ENCODE results near the gene KCTD17. TPM values are rescaled to one million over a fixed set of nuclear protein-coding genes. Genes with fewer than 3 reads are reported as not detected.
A peak's percentile ranks its signal among the peaks of the same experiment; 100 is the strongest.

The KCTD17 gene
- total and polyA plus RNA-seq, 2 of the 13 experiments (the other 11 are each of a cell fraction or from before 2014, with no cell fraction given), result 5.3 to 11.7 TPM

- TF ChIP-seq, protein P1, sequence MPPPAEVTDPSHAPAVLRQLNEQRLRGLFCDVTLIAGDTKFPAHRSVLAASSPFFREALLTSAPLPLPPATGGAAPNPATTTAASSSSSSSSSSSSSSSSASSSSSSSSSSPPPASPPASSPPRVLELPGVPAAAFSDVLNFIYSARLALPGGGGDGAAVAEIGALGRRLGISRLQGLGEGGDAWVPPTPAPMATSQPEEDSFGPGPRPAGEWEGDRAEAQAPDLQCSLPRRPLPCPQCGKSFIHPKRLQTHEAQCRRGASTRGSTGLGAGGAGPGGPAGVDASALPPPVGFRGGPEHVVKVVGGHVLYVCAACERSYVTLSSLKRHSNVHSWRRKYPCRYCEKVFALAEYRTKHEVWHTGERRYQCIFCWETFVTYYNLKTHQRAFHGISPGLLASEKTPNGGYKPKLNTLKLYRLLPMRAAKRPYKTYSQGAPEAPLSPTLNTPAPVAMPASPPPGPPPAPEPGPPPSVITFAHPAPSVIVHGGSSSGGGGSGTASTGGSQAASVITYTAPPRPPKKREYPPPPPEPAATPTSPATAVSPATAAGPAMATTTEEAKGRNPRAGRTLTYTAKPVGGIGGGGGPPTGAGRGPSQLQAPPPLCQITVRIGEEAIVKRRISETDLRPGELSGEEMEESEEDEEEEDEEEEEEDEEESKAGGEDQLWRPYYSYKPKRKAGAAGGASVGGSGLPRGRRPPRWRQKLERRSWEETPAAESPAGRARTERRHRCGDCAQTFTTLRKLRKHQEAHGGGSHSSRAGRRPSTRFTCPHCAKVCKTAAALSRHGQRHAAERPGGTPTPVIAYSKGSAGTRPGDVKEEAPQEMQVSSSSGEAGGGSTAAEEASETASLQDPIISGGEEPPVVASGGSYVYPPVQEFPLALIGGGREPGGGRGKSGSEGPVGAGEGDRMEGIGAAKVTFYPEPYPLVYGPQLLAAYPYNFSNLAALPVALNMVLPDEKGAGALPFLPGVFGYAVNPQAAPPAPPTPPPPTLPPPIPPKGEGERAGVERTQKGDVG (CRISPR knock-in tag; IDR thresholded peaks at IDR 0.05; ENCODE audit: borderline replicate concordance), result peak; percentile 71; the same call in 1 of the 2 replicates
- no peak for TF ChIP-seq U2AF2 (IDR thresholded peaks at IDR 0.05; ENCODE audit: low read depth, low read length)
- no peak for TF ChIP-seq ZNF740 (CRISPR knock-in tag; IDR thresholded peaks at IDR 0.05)
- TF ChIP-seq, protein P2, sequence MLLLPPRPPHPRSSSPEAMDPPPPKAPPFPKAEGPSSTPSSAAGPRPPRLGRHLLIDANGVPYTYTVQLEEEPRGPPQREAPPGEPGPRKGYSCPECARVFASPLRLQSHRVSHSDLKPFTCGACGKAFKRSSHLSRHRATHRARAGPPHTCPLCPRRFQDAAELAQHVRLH (CRISPR knock-in tag; IDR thresholded peaks at IDR 0.05; ENCODE audit: borderline replicate concordance, low read depth), result no peak
- TF ChIP-seq RNF219 (CRISPR knock-in tag; IDR thresholded peaks at IDR 0.05), result no peak
- no peak for TF ChIP-seq ZNF232 (CRISPR knock-in tag; IDR thresholded peaks at IDR 0.05; ENCODE audit: borderline replicate concordance)
- TF ChIP-seq MED1 (CRISPR knock-in tag; IDR thresholded peaks at IDR 0.05), result peak; percentile 44; the same call in 1 of the 2 replicates
- no peak for TF ChIP-seq MED13 (CRISPR knock-in tag; IDR thresholded peaks at IDR 0.05)
- no peak for TF ChIP-seq ZNF577 (CRISPR knock-in tag; IDR thresholded peaks at IDR 0.05; ENCODE audit: borderline replicate concordance, low read depth)
- TF ChIP-seq, protein P3, sequence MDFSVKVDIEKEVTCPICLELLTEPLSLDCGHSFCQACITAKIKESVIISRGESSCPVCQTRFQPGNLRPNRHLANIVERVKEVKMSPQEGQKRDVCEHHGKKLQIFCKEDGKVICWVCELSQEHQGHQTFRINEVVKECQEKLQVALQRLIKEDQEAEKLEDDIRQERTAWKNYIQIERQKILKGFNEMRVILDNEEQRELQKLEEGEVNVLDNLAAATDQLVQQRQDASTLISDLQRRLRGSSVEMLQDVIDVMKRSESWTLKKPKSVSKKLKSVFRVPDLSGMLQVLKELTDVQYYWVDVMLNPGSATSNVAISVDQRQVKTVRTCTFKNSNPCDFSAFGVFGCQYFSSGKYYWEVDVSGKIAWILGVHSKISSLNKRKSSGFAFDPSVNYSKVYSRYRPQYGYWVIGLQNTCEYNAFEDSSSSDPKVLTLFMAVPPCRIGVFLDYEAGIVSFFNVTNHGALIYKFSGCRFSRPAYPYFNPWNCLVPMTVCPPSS (IDR thresholded peaks at IDR 0.05), result no peak
- TF ChIP-seq SATB2 (CRISPR knock-in tag; IDR thresholded peaks at IDR 0.05), result no peak
- TF ChIP-seq, protein P4, sequence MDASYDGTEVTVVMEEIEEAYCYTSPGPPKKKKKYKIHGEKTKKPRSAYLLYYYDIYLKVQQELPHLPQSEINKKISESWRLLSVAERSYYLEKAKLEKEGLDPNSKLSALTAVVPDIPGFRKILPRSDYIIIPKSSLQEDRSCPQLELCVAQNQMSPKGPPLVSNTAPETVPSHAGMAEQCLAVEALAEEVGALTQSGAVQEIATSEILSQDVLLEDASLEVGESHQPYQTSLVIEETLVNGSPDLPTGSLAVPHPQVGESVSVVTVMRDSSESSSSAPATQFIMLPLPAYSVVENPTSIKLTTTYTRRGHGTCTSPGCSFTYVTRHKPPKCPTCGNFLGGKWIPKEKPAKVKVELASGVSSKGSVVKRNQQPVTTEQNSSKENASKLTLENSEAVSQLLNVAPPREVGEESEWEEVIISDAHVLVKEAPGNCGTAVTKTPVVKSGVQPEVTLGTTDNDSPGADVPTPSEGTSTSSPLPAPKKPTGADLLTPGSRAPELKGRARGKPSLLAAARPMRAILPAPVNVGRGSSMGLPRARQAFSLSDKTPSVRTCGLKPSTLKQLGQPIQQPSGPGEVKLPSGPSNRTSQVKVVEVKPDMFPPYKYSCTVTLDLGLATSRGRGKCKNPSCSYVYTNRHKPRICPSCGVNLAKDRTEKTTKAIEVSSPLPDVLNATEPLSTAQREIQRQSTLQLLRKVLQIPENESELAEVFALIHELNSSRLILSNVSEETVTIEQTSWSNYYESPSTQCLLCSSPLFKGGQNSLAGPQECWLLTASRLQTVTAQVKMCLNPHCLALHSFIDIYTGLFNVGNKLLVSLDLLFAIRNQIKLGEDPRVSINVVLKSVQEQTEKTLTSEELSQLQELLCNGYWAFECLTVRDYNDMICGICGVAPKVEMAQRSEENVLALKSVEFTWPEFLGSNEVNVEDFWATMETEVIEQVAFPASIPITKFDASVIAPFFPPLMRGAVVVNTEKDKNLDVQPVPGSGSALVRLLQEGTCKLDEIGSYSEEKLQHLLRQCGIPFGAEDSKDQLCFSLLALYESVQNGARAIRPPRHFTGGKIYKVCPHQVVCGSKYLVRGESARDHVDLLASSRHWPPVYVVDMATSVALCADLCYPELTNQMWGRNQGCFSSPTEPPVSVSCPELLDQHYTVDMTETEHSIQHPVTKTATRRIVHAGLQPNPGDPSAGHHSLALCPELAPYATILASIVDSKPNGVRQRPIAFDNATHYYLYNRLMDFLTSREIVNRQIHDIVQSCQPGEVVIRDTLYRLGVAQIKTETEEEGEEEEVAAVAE (CRISPR knock-in tag; IDR thresholded peaks at IDR 0.05; ENCODE audit: borderline replicate concordance), result no peak
- TF ChIP-seq ZNF850 (CRISPR knock-in tag; conservative IDR thresholded peaks at IDR 0.05), result no peak
- TF ChIP-seq CHD2 (IDR thresholded peaks at IDR 0.05; ENCODE audit: low read depth, low read length), result no peak
- TF ChIP-seq, protein P5, sequence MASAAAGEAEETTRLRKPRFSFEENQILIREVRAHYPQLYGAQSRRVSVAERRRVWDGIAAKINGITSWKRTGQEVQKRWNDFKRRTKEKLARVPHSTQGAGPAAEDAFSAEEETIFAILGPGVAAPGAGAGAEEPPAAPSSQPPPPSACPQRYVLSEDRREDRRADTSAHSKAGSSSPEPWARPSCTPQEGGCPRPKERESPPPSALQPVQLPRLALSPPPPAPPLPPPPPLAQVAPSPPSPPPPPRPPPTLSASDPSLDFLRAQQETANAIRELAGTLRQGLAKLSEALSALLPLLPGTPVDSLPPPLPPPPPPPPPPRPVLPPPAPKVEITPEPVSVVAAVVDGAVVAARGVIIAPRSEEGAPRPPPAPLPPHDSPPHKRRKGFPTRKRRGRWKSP (CRISPR knock-in tag; IDR thresholded peaks at IDR 0.05), result no peak
Measured at GRCh38 chr22:37018086-37018814, 33.3 kb upstream of the KCTD17 start (continued).
